HG02763 (cell line): ENCODE results near the gene GRM5.

Experiments used
- ATAC-seq: cut with Tn5 transposase; IDR thresholded peaks from one replicate; pipeline ENCODE4 v1.9.1; 2021; ENCODE audit warnings: mild to moderate bottlenecking, moderate library complexity; ENCODE audit not compliant: unreplicated experiment

GRM5 gene

GRCh38 chr11:88623531-88623930 is 442.3 kb downstream of the GRM5 start:
- ATAC-seq = no peak

- ATAC-seq = no peak
These were observed 445.1 kb downstream of the GRM5 start for GRCh38 chr11:88620568-88621130.

- no peak for ATAC-seq
These were observed 446.0 kb downstream of the GRM5 start for GRCh38 chr11:88619656-88620385.

GRCh38 chr11:88619071-88619425 is 446.7 kb downstream of the GRM5 start:
- no peak for ATAC-seq

- no peak for ATAC-seq
These were observed 447.3 kb downstream of the GRM5 start for GRCh38 chr11:88618327-88619070.

- no peak for ATAC-seq
These were observed 448.6 kb downstream of the GRM5 start for GRCh38 chr11:88617226-88617625.

GRCh38 chr11:88604260-88604659 is 461.5 kb downstream of the GRM5 start:
- ATAC-seq = no peak

- no peak for ATAC-seq
These were observed 462.5 kb downstream of the GRM5 start for GRCh38 chr11:88603091-88603867.

GRCh38 chr11:88597387-88597786 is 468.4 kb downstream of the GRM5 start:
- ATAC-seq = no peak

GRCh38 chr11:88596786-88597185 is 469.0 kb downstream of the GRM5 start:
- ATAC-seq = no peak

- no peak for ATAC-seq
These were observed 471.4 kb downstream of the GRM5 start for GRCh38 chr11:88594274-88594950.

GRCh38 chr11:88590361-88590760 is 475.4 kb downstream of the GRM5 start:
- ATAC-seq = no peak

GRCh38 chr11:88583251-88583650 is 482.5 kb downstream of the GRM5 start:
- ATAC-seq = no peak

GRCh38 chr11:88579466-88579865 is 486.3 kb downstream of the GRM5 start:
- ATAC-seq = no peak

GRCh38 chr11:88576741-88577140 is 489.0 kb downstream of the GRM5 start:
- ATAC-seq = no peak

GRCh38 chr11:88575916-88576315 is 489.9 kb downstream of the GRM5 start:
- ATAC-seq = no peak

- no peak for ATAC-seq
These were observed 496.4 kb downstream of the GRM5 start for GRCh38 chr11:88569342-88569741.

GRCh38 chr11:88555829-88556202 is 510.0 kb downstream of the GRM5 start:
- no peak for ATAC-seq

GRCh38 chr11:88555018-88555828 is 510.6 kb downstream of the GRM5 start:
- no peak for ATAC-seq

- ATAC-seq = no peak
These were observed 512.6 kb downstream of the GRM5 start for GRCh38 chr11:88553204-88553603.
